HG03432 (cell line): ENCODE measurements around the gene ERRFI1.

Experiments used
- ATAC-seq: cut with Tn5 transposase; IDR thresholded peaks from one replicate; pipeline ENCODE4 v1.9.1; 2021; ENCODE audit warnings: mild to moderate bottlenecking, moderate library complexity; ENCODE audit not compliant: unreplicated experiment

Gene ERRFI1

DNA sequence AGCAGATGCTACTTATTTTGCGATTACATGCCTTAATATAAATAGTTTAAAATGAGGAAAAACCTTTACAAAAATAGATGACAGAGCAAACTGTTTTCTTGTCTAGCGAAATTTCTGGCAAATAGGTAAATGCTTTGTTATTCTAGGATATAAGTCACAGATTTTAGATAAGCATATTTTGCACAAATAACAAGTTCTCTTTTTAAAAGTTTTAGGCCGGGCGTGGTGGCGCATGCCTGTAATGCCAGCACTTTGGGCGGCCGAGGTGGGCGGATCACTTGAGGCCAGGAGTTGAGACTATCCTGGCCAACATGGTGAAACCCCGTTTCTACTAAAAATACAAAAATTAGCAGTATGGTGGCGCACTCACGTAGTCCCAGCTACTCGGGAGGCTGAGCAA is 20.3 kb upstream of the ERRFI1 start:
- ATAC-seq, result no peak

DNA sequence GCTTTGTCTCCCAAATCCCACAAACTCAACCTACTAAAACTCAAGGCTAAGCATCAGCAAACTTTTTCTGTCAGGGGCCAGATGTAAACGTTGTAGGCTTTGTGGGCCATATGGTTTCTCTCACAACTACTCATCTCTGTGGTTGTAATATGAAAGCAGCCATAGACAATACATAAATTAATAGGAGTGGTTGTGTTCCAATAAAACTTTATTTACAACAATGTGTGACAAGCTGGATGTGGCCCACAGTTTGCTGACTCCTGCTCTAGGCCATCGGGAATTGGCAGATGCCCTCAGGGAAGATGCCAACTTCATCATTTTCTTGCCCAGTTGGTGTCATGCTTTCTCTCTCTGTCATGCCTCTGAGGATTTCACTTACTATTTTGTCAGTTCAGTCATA is 17.5 kb upstream of the ERRFI1 start:
- ATAC-seq, result no peak

DNA sequence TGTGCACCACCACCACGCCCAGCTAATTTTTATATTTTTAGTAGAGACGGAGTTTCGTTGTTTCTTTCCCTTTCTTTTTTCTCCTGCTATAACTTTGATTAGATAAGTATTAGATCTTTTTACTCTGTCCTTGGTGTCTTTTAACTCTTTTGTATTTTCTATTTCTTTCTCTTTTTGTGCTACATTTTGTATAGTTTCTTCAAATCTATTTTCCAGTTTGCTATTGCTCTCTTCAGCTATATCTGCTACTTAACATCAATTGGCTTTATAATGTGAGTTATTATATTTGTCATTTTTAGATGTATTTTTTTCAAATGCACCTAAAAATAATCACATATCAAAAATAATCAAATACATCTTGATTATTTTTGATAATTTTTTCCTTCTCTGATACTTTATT is 16.0 kb upstream of the ERRFI1 start:
- ATAC-seq, result no peak

DNA sequence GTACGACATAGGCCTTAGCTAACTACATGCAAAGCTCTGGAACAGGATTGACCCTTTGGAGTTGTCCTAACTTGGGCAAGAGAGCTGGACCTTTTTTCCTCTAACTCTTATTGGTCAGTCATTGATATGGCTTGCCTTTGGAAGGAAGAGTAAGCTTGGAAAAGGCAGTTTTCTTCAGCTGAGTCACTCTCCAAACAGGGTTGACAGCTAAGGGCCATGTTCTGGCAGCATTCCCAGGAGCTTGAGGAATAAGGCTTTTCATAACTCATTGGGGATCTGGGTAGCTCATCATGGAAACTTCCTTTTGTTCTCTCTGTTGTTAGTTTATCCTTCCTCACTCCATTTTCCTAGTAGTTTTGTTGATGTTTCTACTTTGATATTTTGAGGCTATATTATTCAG is 14.5 kb upstream of the ERRFI1 start:
- no peak for ATAC-seq

DNA sequence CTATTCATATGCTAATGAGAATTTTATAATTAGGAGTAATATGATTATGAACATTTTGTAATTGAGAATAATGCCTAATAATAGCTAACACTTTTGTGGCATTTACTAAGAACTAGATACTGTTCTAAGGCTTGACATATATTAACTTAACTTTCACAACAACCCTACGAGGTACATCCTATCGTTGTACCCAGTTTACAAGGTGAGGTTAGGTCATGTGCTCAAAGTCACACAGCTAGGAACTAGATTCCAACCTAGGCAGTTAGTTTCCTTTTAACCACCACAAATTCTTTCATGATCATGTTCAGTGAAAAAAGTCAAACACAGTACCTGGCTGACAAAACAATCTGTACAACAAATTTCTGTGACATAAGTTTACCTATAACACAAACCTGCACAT is 13.0 kb upstream of the ERRFI1 start:
- no peak for ATAC-seq

DNA sequence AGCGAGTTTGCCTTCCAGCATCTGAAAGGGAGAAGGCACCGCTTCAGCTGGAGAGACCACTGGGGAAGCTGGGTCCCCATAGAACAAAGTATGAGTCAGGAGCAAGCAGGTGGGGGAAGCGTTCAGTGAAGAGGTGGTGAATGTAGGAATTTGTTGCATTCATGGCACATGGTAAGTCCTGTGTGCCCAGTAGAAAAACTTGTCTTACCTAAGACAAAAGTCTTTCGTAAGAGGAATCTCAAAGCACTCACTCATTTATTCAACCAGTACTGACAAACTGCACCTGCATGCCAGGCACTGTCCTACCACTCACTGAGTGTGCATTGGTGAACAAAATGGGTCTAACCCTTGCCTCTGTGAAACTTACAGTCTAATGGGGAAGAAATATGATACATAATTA is 9.2 kb upstream of the ERRFI1 start:
- ATAC-seq, result no peak

DNA sequence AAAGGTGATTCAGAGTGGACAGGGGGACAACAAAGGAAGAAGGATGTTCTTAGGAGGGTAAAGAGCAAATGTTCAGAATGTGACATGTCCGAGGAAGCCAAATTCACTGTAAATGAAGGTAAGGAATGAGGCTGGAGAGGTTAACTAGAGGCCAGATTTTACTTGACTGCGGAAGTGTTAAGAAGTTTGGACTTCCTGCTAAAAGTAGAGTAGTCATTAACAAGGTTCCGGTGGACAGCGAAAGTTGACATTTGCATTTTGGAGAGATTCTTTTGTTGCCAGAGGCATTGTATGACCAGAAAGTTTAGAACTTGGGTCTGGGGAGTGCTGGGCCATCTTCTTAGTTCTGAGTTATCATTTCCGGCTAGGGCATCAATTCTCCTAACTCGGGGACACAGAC is 7.2 kb upstream of the ERRFI1 start:
- ATAC-seq, result no peak

DNA sequence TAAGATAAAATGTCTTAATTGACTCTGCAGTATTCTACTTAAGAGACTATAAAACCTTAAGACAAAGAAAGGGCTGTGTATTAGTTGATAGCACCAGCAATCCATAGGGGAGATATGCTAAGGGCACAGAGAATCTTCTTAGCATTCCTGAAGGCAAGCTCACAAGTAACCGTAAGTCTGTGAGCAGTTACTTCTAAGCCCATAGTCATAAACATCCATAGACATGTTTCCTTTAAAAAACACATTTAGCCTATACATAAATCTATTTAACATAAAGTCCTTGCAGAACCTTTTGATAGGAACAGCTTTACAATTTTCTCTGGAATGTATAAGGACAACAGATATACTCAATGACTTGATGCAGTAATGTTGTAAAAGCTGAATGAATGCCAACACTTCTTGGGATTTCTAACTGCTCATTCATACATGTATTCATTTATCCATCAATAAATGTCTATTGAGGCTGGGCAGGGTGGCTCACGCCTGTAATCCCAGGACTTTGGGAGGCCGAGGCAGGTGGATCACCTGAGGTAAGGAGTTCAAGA is 6.3 kb upstream of the ERRFI1 start:
- ATAC-seq, result no peak

DNA sequence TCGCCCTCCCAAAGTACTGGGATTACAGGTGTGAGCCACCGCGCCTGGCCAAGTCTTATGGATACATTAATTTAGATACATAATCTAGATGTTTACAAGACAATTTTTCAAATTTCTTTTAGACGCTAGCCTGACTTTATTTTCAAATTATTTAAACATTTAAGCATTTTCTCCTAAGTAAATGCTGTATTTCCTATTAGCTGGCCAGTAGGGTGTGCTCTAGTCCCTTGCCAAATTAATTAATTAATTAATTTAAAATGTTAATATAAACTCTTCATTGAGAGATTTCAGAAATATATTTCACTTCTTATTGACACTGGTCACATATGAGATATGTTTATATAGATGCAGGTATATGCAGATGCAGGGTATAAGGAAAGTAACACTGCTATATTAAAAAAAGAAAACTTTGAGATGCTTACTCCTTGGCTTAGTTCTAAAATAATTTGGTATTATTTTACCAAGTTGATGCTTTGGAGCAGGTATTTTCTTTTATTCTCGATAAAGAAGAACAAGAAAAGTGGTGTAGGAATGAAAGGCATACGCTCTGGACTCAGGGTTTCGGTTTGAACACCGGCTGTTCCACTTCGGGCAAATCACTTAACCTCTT is 5.2 kb upstream of the ERRFI1 start:
- no peak for ATAC-seq

DNA sequence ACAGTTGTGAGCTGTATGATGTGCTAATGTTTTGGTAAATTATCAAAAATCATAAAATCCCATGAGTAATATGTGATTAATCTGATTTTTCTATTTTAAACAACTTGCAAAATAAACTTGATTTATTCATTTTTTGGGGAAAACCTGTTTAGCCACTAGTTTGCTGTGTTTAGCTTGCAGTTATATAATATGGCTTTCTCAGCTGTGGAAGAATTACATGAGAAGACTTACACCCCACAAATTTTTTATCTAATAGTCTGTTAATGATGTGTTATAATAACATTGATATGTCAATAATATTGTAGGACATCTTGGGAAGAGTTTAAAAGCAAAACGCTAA is 2.4 kb upstream of the ERRFI1 start:
- ATAC-seq, result no peak

DNA sequence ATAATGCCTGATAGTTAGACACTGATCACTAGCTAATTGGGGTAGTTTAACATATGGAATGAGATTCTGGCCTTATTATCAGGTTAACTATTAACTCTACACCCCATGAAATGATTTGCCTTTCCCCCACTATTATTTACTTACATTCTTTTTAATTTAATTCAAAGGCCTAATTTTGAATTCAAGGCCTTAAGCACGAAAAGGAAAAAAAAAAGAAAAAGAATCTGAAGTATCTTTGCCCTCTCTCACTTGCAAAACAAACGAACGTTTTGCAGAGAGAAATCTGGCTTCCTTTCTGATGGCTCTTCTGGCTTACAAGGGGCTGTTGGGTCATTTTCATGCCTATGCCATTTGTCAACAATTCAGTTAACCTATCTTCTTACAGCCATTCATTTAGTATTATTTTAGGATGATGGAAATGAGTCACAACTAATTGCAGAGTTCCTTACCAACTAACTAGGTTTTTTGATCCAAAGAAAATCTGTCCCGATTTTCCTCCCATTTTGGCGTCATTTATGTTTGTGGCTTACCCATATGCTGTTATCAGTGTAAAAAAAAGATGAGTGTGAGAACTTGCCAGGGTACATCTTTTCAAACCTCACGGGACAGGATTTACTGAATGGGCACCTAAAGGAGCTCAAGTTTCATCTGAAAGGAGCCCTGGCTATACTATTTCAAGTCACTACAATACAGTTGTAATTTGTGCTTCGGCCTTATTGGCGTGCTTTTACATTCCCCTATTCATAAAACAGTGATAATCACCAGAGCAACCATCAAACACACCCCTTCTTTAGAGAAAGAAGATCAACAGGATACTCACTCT is 1.9 kb upstream of the ERRFI1 start:
- ATAC-seq, result no peak

DNA sequence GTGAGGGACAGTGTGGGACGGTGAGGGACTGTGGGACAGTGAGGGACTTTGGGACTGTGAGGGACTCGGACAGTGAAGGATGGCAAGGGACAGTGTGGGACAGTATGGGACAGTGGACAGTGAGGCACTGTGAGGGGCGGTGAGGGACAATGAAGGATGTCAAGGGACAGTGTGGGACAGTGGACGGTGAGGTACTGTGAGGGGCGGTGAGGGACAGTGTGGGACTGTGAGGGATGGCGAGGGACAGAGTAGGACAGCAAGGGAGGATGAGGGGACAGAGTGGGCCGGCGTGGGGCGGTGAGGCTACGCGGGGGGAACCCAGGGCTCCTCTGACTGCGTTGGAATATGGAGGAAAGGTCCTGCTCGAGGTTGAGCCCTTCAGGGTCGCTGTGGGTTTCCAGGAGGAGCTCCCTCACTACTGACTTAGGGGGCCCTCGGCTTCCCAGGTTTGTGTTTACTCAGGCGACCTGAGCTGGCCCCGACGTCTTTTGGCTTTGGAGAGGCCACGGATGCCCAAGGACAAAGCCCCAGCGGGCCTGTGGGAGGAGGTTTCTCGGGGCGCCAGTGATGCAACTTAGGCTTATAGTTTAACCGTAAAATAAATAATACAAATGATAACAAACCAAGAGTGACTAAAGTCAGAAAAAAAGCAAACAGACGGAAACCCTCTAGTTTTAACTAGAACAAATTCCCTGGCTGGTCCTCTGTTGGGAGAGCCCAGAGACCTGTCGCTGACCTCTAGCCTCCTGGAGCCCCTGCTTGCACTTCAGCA is 1.1 kb upstream of the ERRFI1 start:
- no peak for ATAC-seq

DNA sequence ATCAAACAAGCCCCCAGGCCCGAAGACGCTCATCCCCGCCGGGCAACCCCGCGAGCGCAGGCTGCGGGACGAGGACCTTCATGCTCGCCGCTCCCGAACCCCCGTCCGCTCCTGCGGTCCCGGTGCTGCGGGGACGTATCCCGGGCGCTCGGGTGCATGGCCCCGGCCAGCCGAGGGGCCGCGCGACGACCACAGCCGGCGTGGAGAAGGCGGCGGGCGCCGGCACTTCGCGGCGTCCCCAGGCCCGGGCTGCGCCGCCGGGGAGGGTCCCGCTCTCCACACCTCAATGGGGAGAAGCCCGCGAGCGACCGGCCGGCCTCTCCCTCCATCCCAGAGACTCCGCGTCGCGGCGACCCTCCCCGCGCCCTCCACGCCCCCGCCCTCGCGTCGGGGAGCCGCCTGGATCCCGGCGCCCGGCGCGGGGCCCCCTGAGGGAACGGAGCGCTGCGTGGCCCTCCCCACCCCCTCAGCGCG is 401 bp downstream of the ERRFI1 start:
- ATAC-seq, result no peak

DNA sequence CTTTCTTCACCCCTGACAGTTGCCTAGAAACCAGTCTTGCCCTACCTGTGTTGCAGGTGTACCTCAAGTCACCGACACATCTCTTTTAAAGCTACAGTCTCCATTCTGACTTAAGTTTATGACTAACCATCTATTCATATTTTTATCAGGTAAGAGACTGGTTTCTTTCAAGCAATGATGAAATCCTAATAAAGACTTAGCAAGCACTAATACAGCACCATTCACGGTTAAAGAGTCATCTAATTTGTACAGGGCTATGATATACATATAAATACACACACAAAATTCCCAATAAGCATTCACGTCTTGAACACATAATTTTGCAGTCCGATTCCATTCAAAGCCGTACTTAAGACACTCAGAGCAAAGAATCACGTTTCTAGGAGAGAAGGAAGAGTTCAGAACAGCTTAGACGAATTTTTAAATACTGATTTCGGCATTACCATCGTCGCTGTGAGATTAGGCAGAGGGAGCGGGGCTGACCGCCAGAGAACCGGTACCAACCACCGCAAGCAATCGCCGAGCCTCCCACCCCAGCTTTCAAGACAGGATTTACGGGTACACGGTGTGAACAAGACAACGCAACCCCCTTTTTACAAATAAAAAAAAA is 943 bp downstream of the ERRFI1 start:
- no peak for ATAC-seq

DNA sequence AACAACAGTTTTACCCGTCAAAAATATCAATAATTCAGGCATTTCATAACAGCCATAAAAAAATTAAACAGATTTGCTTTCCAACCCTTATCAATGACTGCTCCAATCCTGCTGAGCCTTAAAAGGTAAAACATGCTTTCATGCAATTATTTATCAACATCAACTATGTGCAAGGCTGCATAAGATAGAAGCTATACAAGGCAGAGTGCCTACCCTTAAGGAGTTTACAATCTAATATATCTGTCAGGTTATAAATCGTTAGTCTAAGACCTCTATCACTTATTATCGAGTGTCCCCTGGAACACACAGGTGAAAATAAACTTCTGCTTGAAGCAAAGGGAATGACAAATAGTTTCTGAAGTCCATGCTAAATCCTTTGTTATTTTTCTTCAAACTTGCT is 1.8 kb downstream of the ERRFI1 start:
- ATAC-seq, result no peak

DNA sequence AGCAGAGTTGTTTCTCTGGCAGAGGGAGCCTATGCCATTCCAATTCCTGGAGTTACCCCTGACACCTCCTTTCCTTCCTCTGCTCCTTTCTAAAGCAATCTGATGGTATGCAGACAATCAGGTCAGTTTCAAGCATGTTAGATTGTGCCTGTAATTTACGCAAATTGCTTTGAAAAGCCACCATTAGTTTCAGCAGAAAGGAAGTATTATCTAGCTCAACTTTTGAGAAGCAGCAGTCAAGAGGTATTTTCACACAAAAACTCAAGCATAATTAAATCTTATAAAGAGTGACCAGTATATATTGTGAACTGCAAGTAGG is 2.2 kb downstream of the ERRFI1 start:
- no peak for ATAC-seq

DNA sequence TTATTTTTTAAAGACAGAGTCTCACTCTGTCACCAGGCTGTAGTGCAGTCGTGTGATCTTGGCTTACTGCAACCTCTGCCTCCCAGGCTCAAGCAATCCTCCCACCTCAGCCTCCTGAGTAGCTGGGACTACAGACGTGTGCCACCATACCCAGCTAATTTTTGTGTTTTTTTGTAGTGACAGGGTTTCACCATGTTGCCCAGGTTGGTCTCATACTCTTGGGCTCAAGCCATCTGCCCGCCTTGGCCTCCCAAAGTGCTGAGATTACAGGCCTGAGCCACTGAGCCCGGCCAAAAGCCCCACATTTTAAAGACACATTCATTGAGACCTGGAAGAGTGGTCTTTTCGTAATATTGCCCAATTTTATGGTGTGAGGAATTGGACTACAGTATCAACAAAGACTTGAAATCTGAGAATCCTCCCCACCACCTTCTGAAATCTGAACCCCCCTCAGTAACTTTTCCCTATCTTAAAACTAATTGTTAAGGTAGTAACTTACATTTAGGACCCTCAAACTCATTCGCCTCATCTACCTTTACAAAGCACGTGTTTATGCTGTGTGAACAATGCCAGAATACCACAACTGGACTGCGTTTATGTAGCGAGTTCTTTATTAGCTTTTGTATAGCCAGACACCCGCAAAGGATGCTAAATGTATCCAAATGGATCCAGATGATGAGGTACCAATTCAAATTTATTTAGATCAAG is 2.7 kb downstream of the ERRFI1 start:
- no peak for ATAC-seq

DNA sequence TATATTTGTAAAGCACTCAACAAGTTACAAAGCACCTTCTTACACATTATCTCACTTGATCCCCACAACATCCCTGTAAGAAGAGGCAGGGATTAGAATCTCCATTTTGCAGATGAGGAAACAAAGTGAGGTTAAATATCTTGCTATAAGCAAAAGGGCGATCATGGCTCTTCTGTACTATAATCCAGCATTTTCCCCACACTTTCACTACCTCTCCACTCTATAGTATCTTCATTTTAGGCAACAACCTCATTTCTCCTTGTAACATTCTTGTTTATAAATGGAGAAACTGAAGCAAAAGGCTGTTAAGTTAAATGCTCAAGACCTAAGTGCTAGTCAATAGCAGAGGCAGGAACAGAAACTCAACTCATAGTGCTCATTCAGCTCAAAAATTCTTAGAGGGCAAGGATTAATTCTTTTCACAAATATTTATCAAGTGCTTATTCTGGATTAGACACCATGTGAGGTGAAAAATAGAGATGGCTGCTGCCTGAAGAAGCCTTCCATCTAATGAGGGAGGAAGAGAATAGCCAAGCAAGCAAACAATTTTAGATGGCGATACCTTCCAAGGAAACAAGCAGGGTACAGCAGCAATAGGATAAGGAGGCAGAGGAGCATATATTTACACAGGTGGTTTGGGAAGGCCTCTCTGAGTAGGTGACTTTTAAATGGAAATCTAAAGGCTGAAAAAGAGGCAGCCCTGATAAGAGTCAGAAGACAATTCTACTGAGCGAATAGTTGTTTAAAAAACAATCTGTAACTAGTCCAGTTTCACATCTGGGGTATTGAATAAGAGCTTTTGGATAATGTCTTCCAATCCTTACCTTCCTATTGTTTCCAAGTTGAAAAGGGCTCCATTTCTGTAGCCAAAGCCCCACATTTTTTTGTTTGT is 3.5 kb downstream of the ERRFI1 start:
- ATAC-seq, result no peak

DNA sequence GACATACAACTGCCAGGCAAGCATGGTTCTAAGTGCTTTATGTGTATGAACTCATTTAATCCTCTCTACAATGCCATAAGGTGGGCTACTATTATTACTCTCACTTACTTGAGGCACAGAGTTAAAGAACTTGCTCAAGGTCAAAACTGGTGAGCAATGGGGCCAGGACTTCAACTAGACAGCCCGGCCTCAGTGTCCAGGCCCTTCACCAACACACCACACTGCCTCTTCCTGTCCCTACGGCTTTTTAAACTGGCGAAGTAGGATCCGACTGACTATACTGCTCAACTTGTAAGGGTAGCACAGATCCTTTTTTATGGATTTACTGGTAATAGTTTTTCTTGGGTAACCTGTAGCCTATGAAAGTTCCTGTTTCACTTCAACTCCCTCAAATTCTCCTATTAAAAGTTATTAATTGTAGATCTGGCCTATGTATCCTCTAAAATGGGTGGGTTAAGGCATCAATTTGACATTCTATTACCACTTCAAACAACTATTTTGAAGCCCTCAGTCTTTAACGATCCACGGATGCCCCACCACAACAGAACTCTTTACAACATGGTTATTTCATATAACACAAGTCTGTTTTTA is 4.3 kb downstream of the ERRFI1 start:
- ATAC-seq, result no peak
